GM21723 (cell line): ENCODE results near the gene ANKRD65.
"Not testable (repeated sequence)": the region's sequence is repeated elsewhere in the genome, so short reads cannot be mapped to it uniquely, and the experiment has no call there.

Experiments
- ATAC-seq: cut with Tn5 transposase; IDR thresholded peaks from one replicate; pipeline ENCODE4 v1.9.1; 2021; ENCODE audit warnings: mild to moderate bottlenecking, moderate library complexity; ENCODE audit not compliant: unreplicated experiment

ANKRD65 gene

GRCh38 chr1:1421147-1421906 lies at the start of gene ANKRD65:
Gene ANKRD65 (minus strand): TSS chr1:1421276. CDS start chr1:1421005, 271 bp downstream.
- no peak for ATAC-seq

GRCh38 chr1:1468196-1468985 lies 47.3 kb upstream of the ANKRD65 start:
- not testable (repeated sequence) for ATAC-seq

DNA sequence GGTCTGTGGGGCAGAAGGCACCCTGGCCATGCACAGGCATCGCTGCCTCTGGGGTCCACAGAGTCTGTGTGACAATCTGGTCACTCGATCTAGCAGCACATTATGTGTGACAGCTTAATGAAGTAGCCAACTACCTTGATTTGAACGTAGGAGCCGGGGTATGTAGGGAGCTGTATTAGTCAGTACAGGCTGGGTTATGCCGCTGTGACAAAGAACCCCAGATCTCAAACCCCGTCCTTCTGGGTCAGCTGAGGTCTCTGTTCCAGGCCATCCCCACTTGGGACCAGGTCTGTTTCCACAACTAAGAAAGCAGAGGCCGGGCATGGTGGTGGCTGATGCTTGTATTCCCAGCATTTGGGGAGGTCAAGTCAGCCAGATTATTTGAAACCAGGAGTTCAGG lies 42.2 kb upstream of the ANKRD65 start:
- ATAC-seq, result no peak

DNA sequence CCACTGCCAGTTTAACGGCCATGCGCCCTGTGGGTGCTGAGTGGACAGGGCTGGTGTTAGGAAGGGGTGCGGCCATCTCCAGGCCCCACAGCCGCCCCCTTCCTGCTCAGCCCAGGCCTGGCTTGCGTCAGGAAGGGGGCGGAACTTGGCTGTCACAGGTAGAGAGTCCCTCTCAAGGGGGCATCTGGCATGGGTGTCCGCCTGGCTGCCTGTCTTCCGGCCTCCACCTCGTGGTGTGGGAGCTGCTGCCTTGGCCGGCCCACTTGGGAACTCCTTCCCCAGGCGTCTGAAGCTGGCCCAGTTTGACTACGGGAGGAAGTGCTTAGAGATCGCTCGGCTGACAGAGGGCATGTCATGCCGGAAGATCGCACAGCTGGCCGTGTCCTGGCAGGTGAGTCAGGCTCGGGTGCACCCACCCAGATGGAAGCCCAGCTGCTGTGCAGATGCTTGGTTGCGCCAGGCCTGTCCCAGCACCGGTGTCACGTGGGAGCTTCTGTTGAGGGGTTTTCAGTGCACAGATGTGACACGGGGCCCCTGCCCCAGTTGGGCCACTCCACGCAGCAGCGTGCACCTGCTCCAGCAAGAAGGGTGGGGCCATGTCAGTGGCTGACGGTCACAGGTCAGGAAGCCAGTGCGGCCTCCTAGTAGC lies 41.4 kb upstream of the ANKRD65 start:
- ATAC-seq, result no peak

DNA sequence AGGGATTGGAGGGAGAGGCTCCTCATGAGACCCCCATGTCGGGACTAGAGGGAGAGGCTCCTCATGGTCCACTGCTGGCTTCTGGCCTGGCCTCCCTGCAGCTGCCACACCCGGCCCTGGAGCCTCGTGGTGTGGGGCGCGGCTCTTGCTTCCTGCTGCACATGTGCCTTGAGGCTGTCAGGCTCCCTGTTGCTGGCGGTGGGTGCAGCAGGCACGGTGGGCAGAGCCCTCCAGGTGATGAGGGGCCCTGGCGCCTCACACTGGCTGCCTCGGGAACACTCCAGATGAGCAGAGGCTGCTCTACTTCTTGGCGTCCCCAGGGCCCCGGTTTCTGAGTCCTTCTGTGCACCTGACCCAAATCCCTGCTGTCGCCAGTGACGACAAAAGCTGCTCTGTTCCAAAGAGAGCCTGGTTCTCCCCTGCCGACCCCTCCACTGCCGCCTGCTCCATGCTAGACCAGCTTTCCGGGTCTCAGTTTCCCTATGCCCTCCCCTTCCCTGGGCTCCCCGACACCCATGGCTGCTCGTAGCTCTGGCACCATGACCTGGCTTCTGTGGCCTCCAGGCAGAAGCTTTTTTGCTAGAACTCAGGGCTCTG lies 40.7 kb upstream of the ANKRD65 start:
- no peak for ATAC-seq

DNA sequence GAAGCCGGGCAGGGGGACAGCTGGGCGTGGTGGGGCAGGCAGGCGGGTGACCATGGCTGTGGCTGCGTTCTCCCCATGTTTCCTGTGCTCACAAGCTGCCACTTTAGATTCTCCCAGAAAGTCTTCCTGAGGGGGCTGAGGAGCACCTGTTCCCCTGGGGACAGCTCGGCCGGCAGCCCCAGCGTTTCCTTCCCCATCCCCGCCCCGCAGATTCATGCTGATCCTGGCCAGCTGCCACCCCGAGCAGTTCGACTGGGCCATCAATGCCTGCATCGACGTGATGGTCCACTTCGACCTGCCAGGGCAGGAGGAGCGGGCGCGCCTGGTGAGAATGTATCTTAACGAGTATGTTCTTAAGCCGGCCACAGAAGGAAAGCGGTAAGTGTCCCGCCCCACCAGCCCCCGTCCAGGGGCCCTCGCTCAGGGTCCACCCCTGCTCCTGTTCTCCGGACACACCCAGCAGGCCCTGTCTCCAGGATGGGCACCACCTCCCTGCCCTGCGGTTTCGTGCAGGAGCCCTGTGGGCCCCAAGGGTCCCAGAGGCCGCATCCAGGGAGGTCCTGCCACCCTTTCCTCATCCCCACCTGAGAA lies 39.6 kb upstream of the ANKRD65 start:
- ATAC-seq, result no peak

DNA sequence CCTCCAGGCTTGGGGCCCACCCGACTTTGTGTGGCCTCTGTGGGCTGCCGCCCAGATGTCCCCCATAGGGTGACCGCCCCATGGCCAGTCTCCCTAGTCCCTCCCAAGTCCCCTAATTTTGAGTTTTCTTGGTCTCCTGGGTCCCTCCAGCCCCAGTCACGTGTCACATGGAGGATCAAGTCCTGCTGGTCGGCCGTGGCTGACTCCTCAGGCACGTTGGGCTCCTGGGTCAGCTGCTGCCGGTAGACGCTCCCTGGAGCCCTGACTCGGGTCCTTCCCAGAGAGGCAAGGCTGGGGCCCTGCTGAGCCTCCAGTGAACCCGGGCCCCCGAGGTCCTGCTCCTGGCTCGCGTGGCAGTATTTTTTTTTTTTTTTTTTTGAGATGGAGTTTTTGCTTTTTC lies 38.6 kb upstream of the ANKRD65 start:
- not testable (repeated sequence) for ATAC-seq

GRCh38 chr1:1459156-1459555 lies 38.1 kb upstream of the ANKRD65 start:
- ATAC-seq, result not testable (repeated sequence)

GRCh38 chr1:1456683-1457255 lies 35.7 kb upstream of the ANKRD65 start:
- ATAC-seq, result not testable (repeated sequence)

- ATAC-seq, result not testable (repeated sequence)
Observed at GRCh38 chr1:1455934-1456333, 34.9 kb upstream of the ANKRD65 start.

- ATAC-seq, result no peak
Observed at GRCh38 chr1:1455366-1455884, 34.3 kb upstream of the ANKRD65 start.

DNA sequence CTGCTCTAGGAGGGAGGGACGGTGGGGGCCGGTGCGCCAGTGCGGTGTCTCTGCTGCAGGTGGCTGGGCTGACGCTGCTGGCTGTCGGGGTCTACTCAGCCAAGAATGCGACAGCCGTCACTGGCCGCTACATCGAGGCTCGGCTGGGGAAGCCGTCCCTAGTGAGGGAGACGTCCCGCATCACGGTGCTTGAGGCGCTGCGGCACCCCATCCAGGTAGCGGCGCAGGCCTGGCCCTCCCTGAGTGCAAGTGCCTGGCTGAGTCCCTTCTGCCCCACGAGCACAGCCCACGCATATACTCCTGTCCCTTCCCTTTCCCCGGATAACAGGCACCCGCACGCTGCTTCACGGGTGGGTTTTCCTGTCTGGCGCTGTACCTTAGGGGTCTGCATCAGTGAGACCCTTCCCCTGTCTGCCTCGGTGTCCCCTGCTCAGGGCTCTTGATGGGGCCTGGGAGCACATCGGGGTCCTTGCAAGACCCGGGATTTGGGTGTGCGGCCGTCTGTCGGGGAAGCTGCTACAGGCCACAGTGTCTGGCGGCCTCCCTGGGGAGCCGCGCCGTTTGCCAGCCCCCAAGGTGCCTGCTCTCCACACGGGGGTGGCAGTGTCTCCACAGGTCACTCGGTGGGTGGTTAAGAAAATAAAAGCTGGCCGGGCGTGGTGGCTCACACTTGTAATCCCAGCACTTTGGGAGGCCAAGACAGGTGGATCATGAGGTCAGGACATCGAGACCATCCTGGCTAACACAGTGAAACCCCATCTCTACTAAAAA lies 33.4 kb upstream of the ANKRD65 start:
- not testable (repeated sequence) for ATAC-seq

DNA sequence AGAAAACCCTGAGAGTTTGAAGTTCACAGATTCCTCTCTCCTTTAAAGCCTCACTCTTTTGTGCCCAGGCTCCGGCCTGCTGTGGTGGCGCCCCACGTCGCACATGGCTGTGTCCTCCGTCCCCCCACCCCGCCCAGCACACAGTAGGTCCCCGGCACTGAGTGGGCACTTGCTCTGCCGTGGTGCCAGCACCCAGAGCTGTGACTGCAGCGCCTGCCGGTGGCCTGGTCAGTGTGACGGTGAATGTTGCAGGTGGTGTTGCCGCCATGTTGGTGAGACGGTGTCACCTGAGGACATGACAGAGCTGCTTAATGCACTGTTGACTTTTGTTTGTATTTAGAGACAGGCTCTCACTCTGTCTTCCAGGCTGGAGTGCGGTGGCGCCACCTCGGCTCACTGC lies 31.8 kb upstream of the ANKRD65 start:
- ATAC-seq, result no peak

- not testable (repeated sequence) for ATAC-seq
Observed at GRCh38 chr1:1452365-1452739, 31.3 kb upstream of the ANKRD65 start.

DNA sequence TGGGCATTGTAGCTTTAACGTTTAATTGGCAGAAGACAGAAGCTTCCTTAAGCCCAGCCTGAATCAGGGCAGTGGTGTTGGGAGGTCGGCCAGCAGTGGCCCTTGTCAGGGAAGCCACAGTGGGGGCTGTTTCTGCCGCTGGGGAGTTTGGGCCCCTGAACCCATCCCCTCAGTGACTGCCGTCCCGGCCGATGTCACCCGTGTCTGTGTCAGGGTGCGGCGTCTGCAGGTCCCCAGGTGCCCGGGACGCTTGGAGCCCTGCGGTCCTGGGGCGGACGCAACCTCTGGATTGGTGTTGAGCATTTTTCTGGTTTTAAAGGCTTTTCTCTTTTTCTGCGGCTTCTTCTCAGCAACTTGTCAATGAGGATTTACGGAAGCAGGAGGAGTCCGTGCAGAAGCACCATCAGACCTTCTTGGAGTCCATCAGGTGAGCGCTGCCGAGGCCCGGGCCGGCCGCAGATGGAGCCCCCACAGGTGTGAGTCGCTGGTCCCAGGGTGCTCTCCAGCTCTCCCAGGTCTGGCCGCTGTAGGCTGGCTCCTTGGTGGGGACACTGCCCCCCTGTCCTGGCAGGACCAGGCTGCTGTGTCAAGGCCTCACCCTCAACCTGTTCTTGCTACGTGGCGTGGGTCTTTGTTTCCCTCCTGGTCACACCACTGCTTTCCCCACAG lies 30.8 kb upstream of the ANKRD65 start:
- no peak for ATAC-seq

- ATAC-seq, result not testable (repeated sequence)
Observed at GRCh38 chr1:1450616-1451015, 29.5 kb upstream of the ANKRD65 start.

DNA sequence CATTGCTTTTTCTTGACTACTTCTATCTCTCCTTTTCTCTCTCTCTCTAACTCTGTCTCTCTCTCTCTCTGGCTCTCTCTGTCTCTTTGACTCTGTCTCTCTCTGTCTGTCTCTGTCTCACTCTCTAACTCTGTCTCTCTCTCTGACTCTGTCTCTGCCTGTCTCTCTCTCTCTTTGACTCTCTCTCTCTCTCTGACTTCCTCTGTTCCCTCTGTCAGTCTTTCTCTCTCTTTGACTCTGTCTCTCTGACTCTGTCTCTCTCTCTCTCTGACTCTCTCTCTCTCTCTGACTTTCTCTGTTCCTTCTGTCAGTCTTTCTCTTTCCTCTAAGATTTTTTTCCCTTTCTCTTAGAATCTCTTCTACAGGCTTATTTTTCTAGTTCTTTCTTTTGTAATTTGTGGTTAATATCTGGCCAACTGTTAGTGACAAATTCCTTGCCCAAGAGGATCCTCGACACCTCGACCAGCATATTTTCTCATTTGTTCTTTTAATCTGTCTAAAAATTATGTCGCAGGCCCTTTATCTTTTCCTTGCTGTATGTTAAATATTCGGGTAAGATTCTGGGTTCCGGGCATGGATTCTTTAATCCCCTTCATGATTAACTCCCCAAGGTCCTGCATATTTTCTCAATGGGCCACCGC lies 28.1 kb upstream of the ANKRD65 start, which contains the start of gene ATAD3C:
ATAD3C (plus strand) TSS at position 591 of the 641 bp plus-strand sequence. CDS start 995 bp downstream, outside the sequence.
- no peak for ATAC-seq

- ATAC-seq, result not testable (repeated sequence)
Observed at GRCh38 chr1:1446631-1447030, 25.6 kb upstream of the ANKRD65 start.
